ENCODE results near the gene GUCA1A.

DNA sequence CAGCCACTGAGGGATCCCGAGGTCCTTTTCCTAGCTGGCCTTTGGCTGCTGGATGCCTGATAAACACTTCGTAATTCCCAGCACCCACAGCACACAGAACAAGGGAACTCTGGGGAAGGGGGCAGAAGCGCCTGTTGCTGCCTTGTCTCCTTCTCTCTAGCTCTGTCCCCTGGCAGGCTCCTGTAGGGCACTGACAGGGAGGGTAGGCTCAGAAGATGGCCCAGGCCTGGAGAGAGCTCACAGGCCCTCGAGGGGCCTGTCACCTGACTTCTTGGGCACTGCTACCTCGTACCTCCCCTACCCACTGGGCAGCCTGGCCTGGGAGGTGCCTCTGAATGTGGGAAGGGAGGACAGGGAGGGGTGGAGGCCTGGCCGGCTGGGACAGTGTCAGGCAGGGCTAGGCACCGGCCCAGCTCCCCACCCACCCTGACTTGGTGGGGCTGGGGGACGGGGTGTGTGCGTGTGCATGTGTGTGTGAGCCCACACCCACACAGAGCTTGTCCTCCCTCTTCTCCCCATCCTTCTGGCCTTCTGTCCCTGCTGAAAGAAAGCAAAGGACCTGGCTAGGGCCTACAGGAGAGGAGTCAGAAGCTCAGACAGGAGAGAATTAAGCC lies 48.8 kb upstream of the GUCA1A start:
- TF ChIP-seq, protein P1, sequence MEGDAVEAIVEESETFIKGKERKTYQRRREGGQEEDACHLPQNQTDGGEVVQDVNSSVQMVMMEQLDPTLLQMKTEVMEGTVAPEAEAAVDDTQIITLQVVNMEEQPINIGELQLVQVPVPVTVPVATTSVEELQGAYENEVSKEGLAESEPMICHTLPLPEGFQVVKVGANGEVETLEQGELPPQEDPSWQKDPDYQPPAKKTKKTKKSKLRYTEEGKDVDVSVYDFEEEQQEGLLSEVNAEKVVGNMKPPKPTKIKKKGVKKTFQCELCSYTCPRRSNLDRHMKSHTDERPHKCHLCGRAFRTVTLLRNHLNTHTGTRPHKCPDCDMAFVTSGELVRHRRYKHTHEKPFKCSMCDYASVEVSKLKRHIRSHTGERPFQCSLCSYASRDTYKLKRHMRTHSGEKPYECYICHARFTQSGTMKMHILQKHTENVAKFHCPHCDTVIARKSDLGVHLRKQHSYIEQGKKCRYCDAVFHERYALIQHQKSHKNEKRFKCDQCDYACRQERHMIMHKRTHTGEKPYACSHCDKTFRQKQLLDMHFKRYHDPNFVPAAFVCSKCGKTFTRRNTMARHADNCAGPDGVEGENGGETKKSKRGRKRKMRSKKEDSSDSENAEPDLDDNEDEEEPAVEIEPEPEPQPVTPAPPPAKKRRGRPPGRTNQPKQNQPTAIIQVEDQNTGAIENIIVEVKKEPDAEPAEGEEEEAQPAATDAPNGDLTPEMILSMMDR (IDR thresholded peaks at IDR 0.05; ENCODE audit: low read depth, low read length): no peak
- no peak for TF ChIP-seq EZH2phosphoT487 (IDR thresholded peaks at IDR 0.05; ENCODE audit: low read depth)

Measured in OCI-LY3 (cell line).